CMK (cell line): ENCODE results near the gene SNRK.

ENCODE experiments used
- DNase-seq: peaks from one replicate; pipeline ENCODE4 v3.0.0-alpha.2; 2010; ENCODE audit warnings: low read depth

SNRK gene

GRCh38 chr3:43372007-43372740 is 85.8 kb downstream of the SNRK start:
- DNase-seq, result no peak

DNA sequence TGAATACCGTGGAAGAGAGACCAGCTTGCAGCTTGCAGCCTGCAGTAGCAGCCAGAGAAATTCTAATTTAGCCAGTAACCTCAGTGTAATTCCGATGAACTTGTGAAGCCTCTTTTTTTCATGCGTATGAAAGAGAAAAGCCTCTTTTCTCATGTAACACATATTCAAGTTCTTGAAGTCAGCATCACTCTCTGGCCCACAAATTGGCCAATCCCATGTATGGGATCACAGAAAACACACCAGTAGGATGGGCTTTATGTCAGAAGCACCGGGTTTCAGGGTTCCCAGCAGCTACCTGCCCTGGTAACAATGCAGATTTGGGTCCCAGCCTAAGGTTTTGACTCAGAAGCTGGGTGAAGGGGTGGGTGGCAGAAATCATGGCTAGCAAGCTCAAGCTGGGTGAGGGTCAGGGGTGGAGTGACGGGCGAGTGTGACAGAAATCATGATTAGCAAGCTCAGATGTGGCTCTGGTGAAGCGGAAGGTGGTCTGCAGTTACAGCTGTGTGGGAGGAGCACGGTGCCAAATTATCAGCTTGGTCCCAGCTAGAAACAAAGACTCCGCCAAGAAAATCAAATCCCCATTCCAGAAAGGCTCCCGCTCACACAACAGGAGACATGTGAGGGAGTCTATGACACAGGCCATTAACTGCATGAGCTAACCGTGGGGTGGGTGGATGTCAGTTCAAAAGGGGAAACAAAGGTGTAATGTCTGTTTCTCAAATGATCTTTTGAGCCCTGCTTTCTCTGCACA is 86.6 kb downstream of the SNRK start:
- no peak for DNase-seq

DNA sequence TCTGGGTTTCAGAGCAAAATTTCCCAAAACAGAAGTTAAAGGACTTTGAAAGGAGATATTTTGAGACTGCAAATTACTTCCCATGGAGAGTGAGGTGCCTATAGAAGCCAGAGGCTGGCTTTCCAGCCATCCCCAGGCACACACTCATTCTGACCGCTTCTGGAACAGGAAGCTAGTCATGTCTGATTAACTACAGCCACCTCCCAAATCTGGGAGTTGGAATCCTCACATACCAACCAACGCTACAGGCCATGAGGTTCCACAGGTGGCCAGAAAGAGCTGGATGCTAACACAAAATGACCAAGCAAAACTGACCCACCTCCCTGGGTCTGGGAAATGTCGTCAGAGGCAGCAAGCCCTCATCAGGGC is 87.2 kb downstream of the SNRK start:
- no peak for DNase-seq

DNA sequence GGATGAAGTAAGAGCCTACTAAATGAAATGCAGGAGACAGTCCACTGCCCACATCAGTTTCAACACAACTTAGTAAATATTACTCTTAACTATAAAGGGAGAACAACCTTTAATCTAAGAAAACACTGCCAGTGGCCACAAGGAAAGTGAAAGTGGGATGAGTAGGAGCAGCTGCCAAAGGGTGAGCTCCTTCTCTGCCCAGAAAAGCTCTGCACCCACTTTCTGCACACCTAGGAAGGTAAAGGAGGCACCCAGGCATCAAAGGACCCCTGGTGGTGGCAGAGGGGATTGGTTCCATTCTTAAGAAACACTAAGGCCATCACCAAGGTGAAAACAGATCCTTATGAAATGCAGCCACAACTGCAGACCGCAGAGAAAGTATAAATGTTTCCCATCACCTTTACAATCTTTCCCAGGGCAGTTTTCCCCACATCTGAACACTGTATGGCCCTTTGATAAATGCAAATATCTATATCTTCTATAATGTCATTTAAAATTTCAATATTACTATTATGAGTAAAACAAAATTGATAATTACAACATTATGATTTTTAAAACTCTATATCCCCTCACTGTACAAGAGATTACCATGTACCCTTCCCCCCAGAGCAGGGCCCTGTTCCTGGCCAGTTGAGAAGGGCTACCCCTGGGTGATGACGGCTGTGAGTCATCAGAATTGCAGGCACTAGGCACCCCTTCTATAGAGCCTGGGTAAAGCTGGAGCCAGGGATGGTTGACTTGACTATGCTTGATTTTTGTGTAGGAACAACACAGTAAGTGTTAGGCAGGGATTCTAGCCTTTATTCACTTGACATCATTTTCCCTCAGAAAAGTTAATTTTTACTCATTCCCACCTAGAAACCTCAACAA is 92.0 kb downstream of the SNRK start:
- no peak for DNase-seq

GRCh38 chr3:43379343-43379742 is 93.0 kb downstream of the SNRK start:
- no peak for DNase-seq

DNA sequence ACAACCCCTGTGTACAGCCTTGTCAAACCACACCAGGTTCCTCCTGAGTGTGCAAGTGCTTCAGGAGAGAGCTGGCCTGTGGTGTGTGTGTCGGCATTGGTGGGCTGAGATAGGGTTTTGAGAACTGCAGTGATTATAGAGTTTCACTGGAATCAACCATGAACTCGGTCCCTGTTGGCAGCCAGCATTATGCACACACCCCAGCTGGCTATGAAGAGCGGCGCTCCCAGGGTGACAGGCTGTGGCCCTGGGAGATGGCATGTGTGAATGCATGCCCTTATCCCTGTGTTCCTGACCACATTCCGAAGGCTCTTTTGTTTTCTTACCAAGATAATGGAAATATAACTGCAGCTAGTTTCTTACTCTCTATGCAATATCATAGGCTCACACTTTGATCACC is 101.8 kb downstream of the SNRK start:
- DNase-seq, result no peak

GRCh38 chr3:43388915-43389314 is 102.6 kb downstream of the SNRK start:
- DNase-seq, result no peak

DNA sequence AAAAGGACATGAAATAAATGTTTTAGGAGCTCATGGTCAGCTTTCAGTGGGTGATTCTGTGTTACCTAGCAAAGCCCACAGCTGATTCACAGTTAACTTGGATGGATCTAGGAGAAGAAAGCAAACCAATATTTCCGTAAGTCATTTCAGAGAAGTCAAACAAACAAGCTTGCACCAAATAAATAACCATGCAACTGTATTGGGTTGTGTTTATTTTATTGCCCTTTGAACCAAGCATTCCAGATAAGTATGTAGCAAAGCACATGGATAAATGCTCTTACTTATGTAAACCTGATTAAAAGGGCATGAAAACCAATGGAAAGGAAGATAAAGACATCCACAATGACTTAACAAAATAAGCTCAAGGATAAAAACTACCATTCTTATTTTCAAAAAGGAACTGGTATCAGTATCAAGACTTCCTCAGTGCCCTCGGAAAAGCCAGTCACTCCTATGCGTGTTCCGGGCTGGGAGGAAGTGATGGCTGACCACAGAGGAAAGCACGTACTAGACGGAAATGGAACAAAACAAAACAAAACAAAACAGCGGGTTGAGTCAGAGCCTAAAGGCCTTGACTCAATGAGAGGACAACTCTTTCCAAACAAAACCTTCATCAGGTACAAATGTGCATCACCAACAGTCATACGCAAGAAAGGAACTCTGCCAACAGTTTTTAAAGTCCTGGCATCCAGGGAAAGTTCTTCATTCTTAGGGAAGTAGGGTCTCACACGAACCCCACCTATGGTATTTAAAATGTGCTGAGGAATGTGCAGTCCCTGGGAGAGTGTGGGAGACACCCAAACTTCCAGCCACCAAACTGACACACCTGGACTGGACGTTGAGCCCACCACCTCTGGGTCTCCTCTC is 103.3 kb downstream of the SNRK start:
- peak; percentile 60 for DNase-seq

- no peak for DNase-seq
Observed at GRCh38 chr3:43390255-43390588, 103.9 kb downstream of the SNRK start.

DNA sequence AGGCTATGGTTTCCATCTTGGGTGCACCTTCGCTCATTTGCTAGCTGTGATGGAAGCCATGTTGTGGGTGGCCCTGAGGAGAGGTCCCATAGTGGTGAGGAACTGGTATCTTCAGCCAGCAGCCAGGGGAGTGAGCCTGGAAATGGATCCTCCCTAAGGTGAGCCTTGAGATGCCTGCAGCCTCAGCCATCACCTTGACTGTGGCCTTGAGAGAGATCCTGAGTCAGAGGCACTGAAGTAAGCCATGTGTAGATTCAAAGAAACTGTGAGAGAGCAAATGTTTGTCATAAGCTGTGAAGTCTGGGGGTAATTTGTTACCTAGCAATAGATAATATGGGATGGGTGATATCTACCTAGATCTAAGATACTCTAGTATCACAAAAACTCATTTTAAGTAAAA is 105.3 kb downstream of the SNRK start:
- DNase-seq, result no peak

GRCh38 chr3:43394041-43394554 is 107.8 kb downstream of the SNRK start:
- DNase-seq, result peak; percentile 51

- no peak for DNase-seq
Observed at GRCh38 chr3:43399034-43399433, 112.7 kb downstream of the SNRK start.

- DNase-seq, result no peak
Observed at GRCh38 chr3:43400167-43400566, 113.8 kb downstream of the SNRK start.
